ENCODE data around the gene PPP2R5A.

DNA sequence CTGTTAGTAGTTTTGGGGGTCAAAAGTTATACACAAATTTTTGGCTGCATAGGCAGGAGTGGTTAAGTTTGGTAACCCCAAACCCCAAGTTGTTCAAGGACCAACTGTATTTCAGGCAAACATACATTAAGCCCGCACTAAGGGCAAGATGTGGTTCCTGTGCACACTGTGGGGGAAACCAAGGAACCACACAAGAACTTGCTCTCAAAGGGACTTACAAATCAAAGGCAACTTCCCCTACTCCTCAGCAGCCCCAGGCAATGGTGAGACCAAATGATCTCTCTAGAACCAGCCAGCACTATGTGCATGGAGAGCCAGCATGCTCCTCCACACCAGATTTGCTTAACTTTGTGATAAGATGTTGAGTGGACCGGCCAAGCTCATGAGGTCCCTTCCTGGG lies 94.2 kb downstream of the PPP2R5A start:
- TF ChIP-seq, protein P1, sequence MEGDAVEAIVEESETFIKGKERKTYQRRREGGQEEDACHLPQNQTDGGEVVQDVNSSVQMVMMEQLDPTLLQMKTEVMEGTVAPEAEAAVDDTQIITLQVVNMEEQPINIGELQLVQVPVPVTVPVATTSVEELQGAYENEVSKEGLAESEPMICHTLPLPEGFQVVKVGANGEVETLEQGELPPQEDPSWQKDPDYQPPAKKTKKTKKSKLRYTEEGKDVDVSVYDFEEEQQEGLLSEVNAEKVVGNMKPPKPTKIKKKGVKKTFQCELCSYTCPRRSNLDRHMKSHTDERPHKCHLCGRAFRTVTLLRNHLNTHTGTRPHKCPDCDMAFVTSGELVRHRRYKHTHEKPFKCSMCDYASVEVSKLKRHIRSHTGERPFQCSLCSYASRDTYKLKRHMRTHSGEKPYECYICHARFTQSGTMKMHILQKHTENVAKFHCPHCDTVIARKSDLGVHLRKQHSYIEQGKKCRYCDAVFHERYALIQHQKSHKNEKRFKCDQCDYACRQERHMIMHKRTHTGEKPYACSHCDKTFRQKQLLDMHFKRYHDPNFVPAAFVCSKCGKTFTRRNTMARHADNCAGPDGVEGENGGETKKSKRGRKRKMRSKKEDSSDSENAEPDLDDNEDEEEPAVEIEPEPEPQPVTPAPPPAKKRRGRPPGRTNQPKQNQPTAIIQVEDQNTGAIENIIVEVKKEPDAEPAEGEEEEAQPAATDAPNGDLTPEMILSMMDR (IDR thresholded peaks at IDR 0.05; ENCODE audit: poor library complexity): no peak
- TF ChIP-seq EZH2phosphoT487 (IDR thresholded peaks at IDR 0.05; ENCODE audit: low read depth, severe bottlenecking, unreplicated experiment): no peak
